NCI-H2029 (cell line): ENCODE data around the gene TAS2R1.
"Not testable (repeated sequence)": the region's sequence is repeated elsewhere in the genome, so short reads cannot be mapped to it uniquely, and the experiment has no call there.

Source experiments
- DNase-seq: peaks from one replicate; lab custom pipeline; 2025; lab: John Stamatoyannopoulos, UW

The TAS2R1 gene

GRCh38 chr5:9622971-9623421 lies 7.2 kb downstream of the TAS2R1 start:
- no peak for DNase-seq

- no peak for DNase-seq
These were observed 8.7 kb downstream of the TAS2R1 start for GRCh38 chr5:9621379-9621903.

GRCh38 chr5:9619331-9620092 lies 10.6 kb downstream of the TAS2R1 start:
- no peak for DNase-seq

GRCh38 chr5:9617739-9618504 lies 12.2 kb downstream of the TAS2R1 start:
- no peak for DNase-seq

- no peak for DNase-seq
These were observed 12.9 kb downstream of the TAS2R1 start for GRCh38 chr5:9617221-9617620.

- DNase-seq: no peak
These were observed 14.8 kb downstream of the TAS2R1 start for GRCh38 chr5:9615331-9615730.

GRCh38 chr5:9613360-9613759 lies 16.8 kb downstream of the TAS2R1 start:
- no peak for DNase-seq

GRCh38 chr5:9610969-9611368 lies 19.2 kb downstream of the TAS2R1 start:
- DNase-seq: no peak

- DNase-seq: no peak
These were observed 19.8 kb downstream of the TAS2R1 start for GRCh38 chr5:9610364-9610763.

- no peak for DNase-seq
These were observed 22.1 kb downstream of the TAS2R1 start for GRCh38 chr5:9608093-9608492.

- DNase-seq: no peak
These were observed 24.9 kb downstream of the TAS2R1 start for GRCh38 chr5:9605041-9605838.

- no peak for DNase-seq
These were observed 25.7 kb downstream of the TAS2R1 start for GRCh38 chr5:9604416-9604815.

- no peak for DNase-seq
These were observed 29.0 kb downstream of the TAS2R1 start for GRCh38 chr5:9601055-9601739.

- no peak for DNase-seq
These were observed 30.8 kb downstream of the TAS2R1 start for GRCh38 chr5:9599391-9599790.

GRCh38 chr5:9598329-9598728 lies 31.8 kb downstream of the TAS2R1 start:
- DNase-seq: not testable (repeated sequence)

- not testable (repeated sequence) for DNase-seq
These were observed 32.8 kb downstream of the TAS2R1 start for GRCh38 chr5:9597322-9597721.

GRCh38 chr5:9596824-9597223 lies 33.3 kb downstream of the TAS2R1 start:
- no peak for DNase-seq

GRCh38 chr5:9596171-9596780 lies 33.9 kb downstream of the TAS2R1 start:
- DNase-seq: no peak

- no peak for DNase-seq
These were observed 35.2 kb downstream of the TAS2R1 start for GRCh38 chr5:9594913-9595312.

GRCh38 chr5:9589049-9589835 lies 40.9 kb downstream of the TAS2R1 start:
- no peak for DNase-seq
